ENCODE measurements around the gene SAMD3.

DNA sequence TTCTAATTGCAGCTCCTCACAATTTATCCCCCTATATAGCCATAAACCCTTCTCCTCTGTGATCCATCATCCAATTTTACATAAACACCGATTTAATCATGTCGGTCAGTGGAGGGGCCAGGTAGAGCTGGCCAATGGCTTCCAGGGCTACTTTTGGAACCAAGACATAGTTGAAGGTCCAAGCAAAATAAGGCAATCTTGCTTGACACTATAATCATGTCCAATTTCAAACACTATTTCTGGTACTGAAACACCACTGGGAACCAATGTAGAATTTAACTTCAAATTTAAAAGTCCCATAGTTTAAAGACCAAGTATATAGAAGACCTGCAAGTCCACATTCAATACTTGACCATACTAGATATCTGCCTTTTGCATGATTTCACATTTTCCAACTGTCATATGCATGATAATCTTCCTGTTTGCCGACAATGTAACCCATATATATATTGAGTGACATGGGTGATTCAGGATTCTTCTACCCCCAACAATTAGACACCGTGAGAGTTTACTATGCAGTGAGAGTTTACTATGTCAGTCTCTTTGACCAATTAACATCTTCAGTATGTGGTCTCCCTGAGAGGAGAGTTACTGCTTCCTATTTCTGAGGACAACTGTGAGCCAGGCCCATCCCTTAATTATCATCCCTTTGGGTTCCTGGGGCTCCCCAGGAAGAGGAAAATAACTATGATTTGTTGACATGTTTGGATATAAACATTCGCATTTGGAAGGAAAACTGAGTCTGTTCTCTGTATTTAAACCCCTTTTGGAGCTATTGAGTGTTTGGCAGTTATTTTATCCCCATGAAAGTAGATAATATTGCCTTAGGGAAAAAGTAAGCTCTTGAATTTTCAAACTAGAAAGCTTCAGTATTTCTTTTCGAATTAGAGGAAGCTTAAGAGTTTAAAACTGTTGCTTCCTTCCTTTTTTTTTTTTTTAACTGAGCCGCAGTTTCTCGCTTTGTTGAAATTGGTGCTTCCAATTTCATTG, 31.8 kb downstream of the SAMD3 start:
- TF ChIP-seq, protein P1, sequence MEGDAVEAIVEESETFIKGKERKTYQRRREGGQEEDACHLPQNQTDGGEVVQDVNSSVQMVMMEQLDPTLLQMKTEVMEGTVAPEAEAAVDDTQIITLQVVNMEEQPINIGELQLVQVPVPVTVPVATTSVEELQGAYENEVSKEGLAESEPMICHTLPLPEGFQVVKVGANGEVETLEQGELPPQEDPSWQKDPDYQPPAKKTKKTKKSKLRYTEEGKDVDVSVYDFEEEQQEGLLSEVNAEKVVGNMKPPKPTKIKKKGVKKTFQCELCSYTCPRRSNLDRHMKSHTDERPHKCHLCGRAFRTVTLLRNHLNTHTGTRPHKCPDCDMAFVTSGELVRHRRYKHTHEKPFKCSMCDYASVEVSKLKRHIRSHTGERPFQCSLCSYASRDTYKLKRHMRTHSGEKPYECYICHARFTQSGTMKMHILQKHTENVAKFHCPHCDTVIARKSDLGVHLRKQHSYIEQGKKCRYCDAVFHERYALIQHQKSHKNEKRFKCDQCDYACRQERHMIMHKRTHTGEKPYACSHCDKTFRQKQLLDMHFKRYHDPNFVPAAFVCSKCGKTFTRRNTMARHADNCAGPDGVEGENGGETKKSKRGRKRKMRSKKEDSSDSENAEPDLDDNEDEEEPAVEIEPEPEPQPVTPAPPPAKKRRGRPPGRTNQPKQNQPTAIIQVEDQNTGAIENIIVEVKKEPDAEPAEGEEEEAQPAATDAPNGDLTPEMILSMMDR (IDR thresholded peaks at IDR 0.05), result no peak
- TF ChIP-seq POLR2A (IDR thresholded peaks at IDR 0.05), result no peak
